OCI-LY7 (cell line): Measurements from ENCODE around the gene GPN1.
"Not testable (repeated sequence)": the region's sequence is repeated elsewhere in the genome, so short reads cannot be mapped to it uniquely, and the experiment has no call there.

Experiments used
- CTCF ChIP-seq: fragments of 200-600 bp; sonication (generic); conservative IDR thresholded peaks from 2 replicates; pipeline ENCODE4 v1.5.1; 2014; ENCODE audit warnings: mild to moderate bottlenecking, antibody characterized with exemption, low read length, moderate library complexity, mixed read lengths
- EZH2phosphoT487 ChIP-seq: fragments of 200-600 bp; sonication (generic); IDR thresholded peaks from 2 replicates; pipeline ENCODE4 v1.6.1; 2018; ENCODE audit warnings: low read depth, borderline replicate concordance, mild to moderate bottlenecking, mixed run types, antibody characterized with exemption, low read length, moderate library complexity, mixed read lengths

- TF ChIP-seq CTCF, EZH2phosphoT487: not testable (repeated sequence)
Observed at GRCh38 chr2:27595412-27595811, 33.4 kb upstream of the GPN1 start.
